GM12878 (cell line): Measurements from ENCODE around the gene FCHSD2. TPM values are rescaled to one million over a fixed set of nuclear protein-coding genes. Genes with fewer than 3 reads are reported as not detected.

ENCODE experiments used
- ATF2 ChIP-seq: IDR thresholded peaks from 2 replicates; pipeline ENCODE4 v1.6.1; 2012; ENCODE audit warnings: low read length, inconsistent platforms
- BCL3 ChIP-seq: IDR thresholded peaks from 2 replicates; pipeline ENCODE4 v1.6.1; 2011; ENCODE audit warnings: borderline replicate concordance, low read depth, mild to moderate bottlenecking, moderate library complexity, low read length; ENCODE audit not compliant: insufficient read depth, poor library complexity, severe bottlenecking
- BHLHE40 ChIP-seq, 2 experiments: fragments of 450-650 bp in 1 of 2; IDR thresholded peaks; 2 replicates each; pipeline ENCODE4 v1.6.1; 2011 to 2017; ENCODE audit warnings: low read depth in 2 of 2, borderline replicate concordance in 1 of 2, improper control_type of control experiment in 1 of 2, low read length in 1 of 2, mild to moderate bottlenecking in 1 of 2
- BRCA1 ChIP-seq: IDR thresholded peaks from 2 replicates; pipeline ENCODE4 v1.6.1; 2011; ENCODE audit warnings: low read depth, low read length, improper control_type of control experiment
- CEBPB ChIP-seq, 2 experiments: fragments of 150-350 bp in 1 of 2; IDR thresholded peaks; 2 replicates each; pipeline ENCODE4 v1.6.1; 2012 to 2014; ENCODE audit warnings: low read depth in 2 of 2, low read length in 2 of 2, borderline replicate concordance in 1 of 2, inconsistent platforms in 1 of 2
- EGR1 ChIP-seq, 2 experiments: IDR thresholded peaks; 1 replicate in 1 of 2; 2 replicates in 1 of 2; pipeline ENCODE4 v1.6.1; 2011 to 2012; ENCODE audit warnings: low read depth in 2 of 2, low read length in 2 of 2, borderline replicate concordance in 1 of 2, mild to moderate bottlenecking in 1 of 2, moderate library complexity in 1 of 2
- HCFC1 ChIP-seq: fragments of 150-350 bp; IDR thresholded peaks from 2 replicates; pipeline ENCODE4 v1.6.1; 2014; ENCODE audit warnings: low read length
- HSF1 ChIP-seq: fragments of 150-350 bp; IDR thresholded peaks from 2 replicates; pipeline ENCODE4 v1.6.1; 2014; ENCODE audit warnings: mild to moderate bottlenecking, low read depth, low read length
- MXI1 ChIP-seq: fragments of 150-350 bp; IDR thresholded peaks from 2 replicates; pipeline ENCODE4 v1.6.1; 2011; ENCODE audit warnings: low read depth, mild to moderate bottlenecking, inconsistent platforms, low read length, improper control_type of control experiment
- MYC ChIP-seq: IDR thresholded peaks from 2 replicates; pipeline ENCODE4 v1.6.1; 2011; ENCODE audit warnings: mild to moderate bottlenecking, low read length, moderate library complexity, inconsistent platforms; ENCODE audit not compliant: insufficient read depth, insufficient replicate concordance, insufficient read length, severe bottlenecking
- RUNX3 ChIP-seq: IDR thresholded peaks from 2 replicates; pipeline ENCODE4 v1.6.1; 2012; ENCODE audit warnings: low read length, inconsistent platforms
- SIN3A ChIP-seq: IDR thresholded peaks from 2 replicates; pipeline ENCODE4 v1.6.1; 2012; ENCODE audit warnings: low read depth, low read length, improper control_type of control experiment
- SIX5 ChIP-seq: IDR thresholded peaks from 2 replicates; pipeline ENCODE4 v1.6.1; 2011; ENCODE audit warnings: mild to moderate bottlenecking, low read depth, low read length, moderate library complexity; ENCODE audit not compliant: severe bottlenecking
- SKIL ChIP-seq: fragments of 450-650 bp; IDR thresholded peaks from 2 replicates; pipeline ENCODE4 v1.6.1; 2017; ENCODE audit warnings: mild to moderate bottlenecking, low read depth, inconsistent platforms; ENCODE audit not compliant: poor library complexity, severe bottlenecking
- TCF7 ChIP-seq: IDR thresholded peaks from 2 replicates; pipeline ENCODE4 v1.6.1; 2014; ENCODE audit warnings: antibody characterized with exemption, borderline replicate concordance
- ZNF687 ChIP-seq: fragments of 450-650 bp; IDR thresholded peaks from 2 replicates; pipeline ENCODE4 v1.6.1; 2017; ENCODE audit warnings: mild to moderate bottlenecking, moderate library complexity
- ZSCAN29 ChIP-seq: fragments of 450-650 bp; IDR thresholded peaks from 2 replicates; pipeline ENCODE4 v1.6.1; 2017; ENCODE audit warnings: mild to moderate bottlenecking, moderate library complexity
- polyA plus RNA-seq, 11 experiments: library from polyadenylated mRNA; depleted of rRNA in 4 of 11; unstranded in 6 of 11; stranded (reverse) in 5 of 11; fragments of >200 nt; fragmentation: Nextera tagmentation in 4 of 11; fragmentation: Illumina TruSeq in 1 of 11; extraction: Ambion mirVana in 4 of 11; extraction: Trizol in 1 of 11; gene quantifications; 1 replicate in 1 of 11; 2 replicates in 10 of 11; pipeline versions ENCODE4 v1.2.1 to v1.2.3, GENCODE V29; 2011 to 2016; ENCODE audit warnings: inconsistent platforms in 2 of 11, missing spikeins in 2 of 11, low read depth in 1 of 11
- total RNA-seq, 4 experiments: library from RNA; depleted of rRNA in 3 of 4; stranded (reverse); fragments of >200 nt in 3 of 4; fragmentation: Illumina TruSeq in 1 of 4; extraction: Trizol in 1 of 4; gene quantifications; 2 replicates each; pipeline versions ENCODE4 v1.2.1 to v1.2.3, GENCODE V29; 2013 to 2021

FCHSD2 gene
- total and polyA plus RNA-seq, 10 of the 15 experiments (the other 5 are each of a cell fraction or from before 2014, with no cell fraction given) = 13.2 to 89.8 (median 47.8) TPM

- TF ChIP-seq ZNF687 (no peak), SKIL (peak; percentile 34), BCL3 (no peak), HCFC1 (no peak), RUNX3 (no peak), CEBPB (IDR thresholded peaks at IDR 0.05; ENCODE audit: borderline replicate concordance in 1 of 2, low read depth in 2 of 2, low read length in 2 of 2) (no peak), BRCA1 (no peak), SIX5 (no peak), ZSCAN29 (no peak), EGR1 (IDR thresholded peaks at IDR 0.05; ENCODE audit: borderline replicate concordance in 1 of 2, low read depth in 2 of 2, low read length in 2 of 2) (no peak), MYC (no peak), HSF1 (no peak), ATF2 (no peak), TCF7 (no peak), SIN3A (0 out of 2 replicates have a peak, but pooled peaks have one; percentile 55), BHLHE40 (IDR thresholded peaks at IDR 0.05; ENCODE audit: borderline replicate concordance in 1 of 2, low read depth in 2 of 2, low read length in 1 of 2) (no peak), MXI1 (peak; percentile 39; the same call in 1 of the 2 replicates)
Measured at GRCh38 chr11:73141031-73141308, 1.1 kb downstream of the FCHSD2 start (continued).
